K562 (cell line): Measurements from ENCODE around the gene SLC19A1. TPM values are rescaled to one million over a fixed set of nuclear protein-coding genes. Genes with fewer than 3 reads are reported as not detected.

Experiments
- AFF1 ChIP-seq, 2 experiments: fragments of 450-650 bp; IDR thresholded peaks; 2 replicates each; pipeline ENCODE4 v1.6.1; 2018; ENCODE audit warnings: mild to moderate bottlenecking in 2 of 2, low read depth in 1 of 2; ENCODE audit not compliant: partially characterized antibody in 2 of 2
- CSDE1 ChIP-seq, 2 experiments: fragments of 450-650 bp; IDR thresholded peaks; 2 replicates each; pipeline ENCODE4 v1.6.1; 2016; ENCODE audit warnings: mild to moderate bottlenecking in 1 of 2
- E2F5 ChIP-seq: sonication (generic); formaldehyde crosslinking; IDR thresholded peaks from 2 replicates; pipeline ENCODE4 v1.8.0; 2022; ENCODE audit warnings: mild to moderate bottlenecking, missing genetic modification reagents
- EP300 ChIP-seq: IDR thresholded peaks from 2 replicates; pipeline ENCODE4 v1.6.1; 2012; ENCODE audit warnings: low read length, improper control_type of control experiment
- HDGF ChIP-seq: fragments of 450-650 bp; IDR thresholded peaks from 2 replicates; pipeline ENCODE4 v1.6.1; 2016
- HNRNPH1 ChIP-seq: fragments of 200-400 bp; formaldehyde crosslinking; optimal IDR thresholded peaks from 2 replicates; pipeline ENCODE3; 2017; ENCODE audit warnings: low read depth, mild to moderate bottlenecking, low read length, moderate library complexity
- MEIS2 ChIP-seq: fragments of 450-650 bp; IDR thresholded peaks from 2 replicates; pipeline ENCODE4 v1.6.1; 2014; ENCODE audit warnings: mild to moderate bottlenecking; ENCODE audit not compliant: partially characterized antibody
- NFRKB ChIP-seq: fragments of 450-650 bp; IDR thresholded peaks from 2 replicates; pipeline ENCODE4 v1.6.1; 2016; ENCODE audit warnings: low read depth
- PYGO2 ChIP-seq: fragments of 450-650 bp; IDR thresholded peaks from 2 replicates; pipeline ENCODE4 v1.6.1; 2016; ENCODE audit warnings: mild to moderate bottlenecking, missing genetic modification characterization, moderate library complexity, missing compliant biosample characterization
- RAD51 ChIP-seq: fragments of 450-650 bp; IDR thresholded peaks from 2 replicates; pipeline ENCODE4 v1.7.1; 2016; ENCODE audit warnings: low read depth, mild to moderate bottlenecking, borderline replicate concordance
- RBFOX2 ChIP-seq: fragments of 200-400 bp; formaldehyde crosslinking; IDR thresholded peaks from 2 replicates; pipeline ENCODE4 v1.6.1; 2017; ENCODE audit warnings: low read depth, mild to moderate bottlenecking, low read length, moderate library complexity
- SNRNP70 ChIP-seq: fragments of 200-400 bp; formaldehyde crosslinking; optimal IDR thresholded peaks from 2 replicates; pipeline ENCODE3; 2017; ENCODE audit warnings: low read depth, low read length
- ZNF175 ChIP-seq: fragments of 200-800 bp; sonication (Bioruptor generic); IDR thresholded peaks from 2 replicates; pipeline ENCODE4 v1.6.1; 2016; ENCODE audit warnings: low read depth, mild to moderate bottlenecking, missing genetic modification characterization, missing compliant biosample characterization
- ZNF224 ChIP-seq: sonication (generic); formaldehyde crosslinking; IDR thresholded peaks from 2 replicates; pipeline ENCODE4 v1.8.0; 2022; ENCODE audit warnings: mild to moderate bottlenecking, missing genetic modification reagents
- polyA plus RNA-seq, 8 experiments: library from polyadenylated mRNA; depleted of rRNA in 4 of 8; stranded (reverse) in 5 of 8; unstranded in 3 of 8; fragments of >200 nt; fragmentation: Nextera tagmentation in 2 of 8; fragmentation: Illumina TruSeq in 1 of 8; extraction: Ambion mirVana in 2 of 8; extraction: Trizol in 1 of 8; gene quantifications; 2 replicates each; pipeline versions ENCODE4 v1.2.1 to v1.2.3, GENCODE V29; 2011 to 2014; ENCODE audit warnings: inconsistent platforms in 1 of 8, missing spikeins in 1 of 8
- total RNA-seq, 7 experiments: library from RNA; depleted of rRNA in 6 of 7; stranded (reverse); fragments of >200 nt in 6 of 7; fragmentation: Illumina TruSeq in 2 of 7; extraction: Trizol in 2 of 7; gene quantifications; 2 replicates each; pipeline versions ENCODE4 v1.2.1 to v1.2.3, GENCODE V29; 2011 to 2021; ENCODE audit warnings: low replicate concordance in 1 of 7
- TF ChIP-seq, protein P1 (sequence below): fragments of 250-450 bp; sonication (Bioruptor Pico); IDR thresholded peaks from 2 replicates; pipeline ENCODE4 v1.5.0; 2021; ENCODE audit warnings: mild to moderate bottlenecking, moderate library complexity
- TF ChIP-seq, protein P2 (sequence below): fragments of 450-650 bp; IDR thresholded peaks from 2 replicates; pipeline ENCODE4 v1.6.1; 2016

The SLC19A1 gene
- total and polyA plus RNA-seq, 9 of the 15 experiments (the other 6 are each of a cell fraction or from before 2014, with no cell fraction given): 0.65 to 88.7 (median 12.0) TPM

- TF ChIP-seq AFF1 (IDR thresholded peaks at IDR 0.05; ENCODE audit: low read depth in 1 of 2, partially characterized antibody in 2 of 2) (no peak), SNRNP70 (no peak), NFRKB (no peak), PYGO2 (no peak), HDGF (no peak), EP300 (no peak), RAD51 (peak; percentile 31; the same call in 1 of the 2 replicates), ZNF175 (CRISPR knock-in tag) (no peak), CSDE1 (IDR thresholded peaks at IDR 0.05) (no peak), ZNF224 (0 out of 2 replicates have a peak, but pooled peaks have one; percentile 40), RBFOX2 (peak; percentile 77), E2F5 (CRISPR knock-in tag) (no peak), MEIS2 (no peak), HNRNPH1 (no peak)
- TF ChIP-seq, protein P1, sequence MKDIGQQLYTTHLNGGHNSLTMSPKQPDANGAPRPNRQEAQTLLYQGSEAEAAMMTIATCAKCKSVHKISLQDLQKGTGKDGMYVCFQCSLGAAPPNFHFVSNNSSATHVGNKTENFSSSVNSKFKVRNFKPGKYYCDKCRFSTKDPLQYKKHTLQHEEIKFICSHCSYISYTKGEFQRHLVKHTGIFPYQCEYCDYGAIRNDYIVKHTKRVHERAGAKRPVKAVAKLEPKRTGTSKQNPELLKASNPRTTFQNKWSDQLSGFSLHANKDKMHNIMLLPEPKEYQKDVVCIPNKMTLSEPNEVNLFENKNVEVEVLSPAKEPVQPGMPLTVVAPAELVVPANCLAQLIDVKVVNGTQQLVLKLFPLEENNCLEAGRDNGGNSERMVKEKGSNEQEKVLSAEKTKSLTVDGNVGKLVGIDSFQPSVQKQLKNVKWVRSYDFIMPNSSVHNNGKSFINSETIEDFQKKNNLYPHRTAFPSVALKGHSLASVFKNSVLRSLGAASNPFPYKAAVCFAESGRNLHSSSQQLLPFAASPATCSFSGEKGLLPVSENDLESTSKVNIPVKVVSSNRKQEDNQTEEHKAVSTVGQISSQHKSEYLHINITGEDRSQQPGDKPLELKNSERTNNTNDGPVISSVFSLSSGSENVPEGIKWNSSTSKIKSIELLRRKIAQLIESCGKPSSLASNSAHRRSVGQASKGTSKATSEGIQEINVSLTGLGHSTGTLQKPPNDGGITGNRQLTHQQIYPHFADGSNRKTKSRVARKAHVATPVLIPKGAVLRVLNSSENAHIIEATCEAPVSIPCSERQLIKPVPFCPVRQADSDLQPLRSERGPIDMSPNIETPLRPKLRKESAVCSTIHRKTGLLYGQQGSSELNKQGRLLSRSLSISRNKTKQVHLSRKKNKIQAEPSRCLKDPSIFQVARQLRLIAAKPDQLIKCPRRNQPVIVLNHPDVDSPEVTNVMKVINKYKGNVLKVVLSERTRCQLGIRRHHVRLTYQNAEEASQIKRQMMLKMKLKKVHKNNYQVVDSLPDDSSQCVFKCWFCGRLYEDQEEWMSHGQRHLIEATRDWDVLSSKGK (CRISPR knock-in tag): no peak
- TF ChIP-seq, protein P2, sequence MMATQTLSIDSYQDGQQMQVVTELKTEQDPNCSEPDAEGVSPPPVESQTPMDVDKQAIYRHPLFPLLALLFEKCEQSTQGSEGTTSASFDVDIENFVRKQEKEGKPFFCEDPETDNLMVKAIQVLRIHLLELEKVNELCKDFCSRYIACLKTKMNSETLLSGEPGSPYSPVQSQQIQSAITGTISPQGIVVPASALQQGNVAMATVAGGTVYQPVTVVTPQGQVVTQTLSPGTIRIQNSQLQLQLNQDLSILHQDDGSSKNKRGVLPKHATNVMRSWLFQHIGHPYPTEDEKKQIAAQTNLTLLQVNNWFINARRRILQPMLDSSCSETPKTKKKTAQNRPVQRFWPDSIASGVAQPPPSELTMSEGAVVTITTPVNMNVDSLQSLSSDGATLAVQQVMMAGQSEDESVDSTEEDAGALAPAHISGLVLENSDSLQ: peak; percentile 58
Measured at GRCh38 chr21:45555557-45556301, 13.5 kb upstream of the SLC19A1 start (continued).
